GM19452 (cell line): ENCODE data around the gene STMND1.

ENCODE experiments used
- ATAC-seq: cut with Tn5 transposase; IDR thresholded peaks from one replicate; pipeline ENCODE4 v1.9.1; 2021; ENCODE audit not compliant: unreplicated experiment

The STMND1 gene

GRCh38 chr6:17157617-17158016 lies 55.8 kb downstream of the STMND1 start:
- ATAC-seq, result no peak

DNA sequence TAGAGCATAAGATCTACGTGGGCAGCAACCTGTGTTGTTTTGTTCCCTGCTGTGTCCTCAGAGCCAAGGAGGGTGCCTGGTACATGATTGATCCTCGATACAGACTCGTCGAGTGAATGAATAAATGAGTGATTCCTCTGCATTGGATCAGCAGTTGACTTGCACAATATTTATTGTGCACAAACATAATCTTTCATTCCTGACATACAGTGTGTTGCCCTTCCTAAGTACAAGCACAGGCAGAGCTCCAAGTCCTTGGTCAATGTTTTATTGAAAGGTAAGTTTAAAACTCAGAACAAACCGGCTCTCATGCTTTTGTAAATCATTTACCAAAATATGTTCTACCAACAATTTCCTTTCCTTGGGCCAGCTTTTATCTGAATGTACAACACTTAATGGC lies 57.4 kb downstream of the STMND1 start:
- no peak for ATAC-seq

GRCh38 chr6:17161076-17161475 lies 59.2 kb downstream of the STMND1 start:
- ATAC-seq, result no peak

DNA sequence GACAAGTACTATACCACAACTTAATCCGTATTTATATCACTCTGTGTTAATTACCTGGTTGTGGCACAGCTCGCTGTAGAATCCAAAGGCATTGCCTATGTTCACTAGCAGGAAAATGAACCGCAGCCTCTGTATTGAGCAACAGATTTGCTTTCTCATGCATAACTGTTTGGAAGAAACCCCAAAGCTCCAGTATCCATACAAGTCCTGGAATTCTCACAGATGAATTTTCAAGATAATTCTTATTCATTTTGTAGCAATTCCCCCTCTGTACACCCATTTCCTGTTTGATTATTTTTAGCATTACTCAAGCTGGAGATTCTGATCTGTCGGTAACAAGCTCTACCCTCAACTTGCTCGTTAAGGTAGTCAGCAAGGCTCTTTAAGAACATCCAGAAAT lies 63.5 kb downstream of the STMND1 start:
- ATAC-seq, result no peak

DNA sequence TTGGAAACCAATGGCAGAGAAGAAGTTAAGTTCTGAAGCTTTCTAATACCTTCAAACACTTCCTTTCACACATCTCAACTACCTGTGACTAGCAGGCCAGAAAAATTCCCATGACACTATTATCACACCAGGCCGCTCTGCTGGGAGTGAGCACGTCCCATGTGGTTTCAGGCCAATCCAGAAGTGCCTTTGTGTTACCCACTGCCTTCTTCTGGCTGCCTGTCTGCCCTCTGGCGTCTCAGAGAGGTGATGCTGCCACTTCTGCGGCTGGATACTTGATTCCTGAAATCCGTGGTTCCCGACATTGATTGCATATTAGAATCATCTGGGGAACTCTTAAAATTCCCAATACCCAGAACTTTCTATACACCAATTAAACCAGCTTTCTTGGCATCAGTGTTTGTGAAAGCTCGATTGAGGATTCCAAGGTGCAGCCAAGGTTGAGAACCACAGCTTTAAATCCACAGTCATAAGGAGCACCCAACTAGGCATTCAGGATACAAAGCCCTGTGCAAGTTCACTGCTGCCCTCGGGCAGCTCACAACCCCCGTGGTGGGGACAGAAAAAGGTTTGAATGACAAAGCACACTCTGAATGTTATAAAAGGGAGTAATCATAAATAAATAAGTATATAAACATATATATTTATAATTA lies 65.6 kb downstream of the STMND1 start:
- ATAC-seq, result no peak

DNA sequence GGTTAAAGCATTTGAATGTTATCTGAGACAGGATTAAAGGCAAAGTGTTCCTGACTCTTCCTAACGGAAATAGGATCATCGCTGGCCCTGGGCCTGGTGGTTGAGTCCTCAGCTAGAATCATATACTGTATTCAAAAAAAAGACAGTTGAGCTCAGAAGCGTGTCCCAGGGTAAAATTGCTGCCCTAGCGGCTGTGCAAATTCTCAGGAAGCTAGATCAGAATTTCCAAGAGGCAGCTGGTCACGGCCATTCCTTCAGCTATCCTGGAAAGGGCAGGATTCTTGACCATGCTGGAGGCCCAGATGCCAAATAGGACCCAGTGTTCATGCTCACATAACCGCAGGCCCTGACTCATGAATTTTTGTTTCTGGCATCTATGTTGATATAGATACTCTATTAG lies 67.4 kb downstream of the STMND1 start:
- ATAC-seq, result no peak

DNA sequence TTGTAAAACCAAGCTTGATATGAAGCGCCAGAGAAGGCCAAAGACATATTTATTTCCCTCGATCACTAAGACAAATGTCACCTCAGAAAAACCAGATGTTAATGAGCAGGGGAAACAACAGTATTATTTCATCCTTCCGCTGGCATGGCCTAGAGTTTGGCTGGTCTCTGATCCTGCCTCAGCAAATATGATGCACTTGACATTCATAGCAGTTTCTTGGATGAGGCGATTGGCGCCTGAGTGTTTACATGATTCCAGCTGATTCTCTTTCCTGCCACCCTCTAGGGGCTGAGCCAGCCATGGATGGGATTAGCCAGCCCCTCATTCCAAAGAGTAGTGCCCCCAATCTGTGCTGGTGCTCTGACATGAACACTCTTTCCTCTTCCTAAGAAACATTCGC lies 67.9 kb downstream of the STMND1 start:
- ATAC-seq, result no peak

GRCh38 chr6:17172836-17173470 lies 71.1 kb downstream of the STMND1 start:
- ATAC-seq, result no peak

DNA sequence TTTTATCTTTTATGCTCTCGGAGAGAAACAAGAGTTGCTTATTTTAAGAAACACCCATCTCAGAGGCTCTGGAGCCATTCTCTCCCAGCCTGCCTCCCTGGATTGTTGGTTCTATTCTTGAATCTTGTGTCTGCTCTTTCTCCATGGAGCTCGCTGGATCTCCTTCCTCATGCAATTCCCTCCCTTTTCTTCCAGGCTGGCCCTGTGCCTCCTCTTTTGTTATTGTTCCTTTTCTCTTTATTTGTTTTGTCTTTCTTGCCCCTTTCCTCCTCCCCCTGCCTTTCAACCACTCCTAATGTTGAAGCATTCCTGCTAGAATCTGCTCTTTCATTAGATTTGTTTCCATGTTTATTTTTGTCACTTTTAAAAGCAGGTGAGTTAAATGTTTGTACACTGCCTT lies 76.5 kb downstream of the STMND1 start:
- ATAC-seq, result no peak

GRCh38 chr6:17178754-17179529 lies 77.1 kb downstream of the STMND1 start:
- no peak for ATAC-seq

DNA sequence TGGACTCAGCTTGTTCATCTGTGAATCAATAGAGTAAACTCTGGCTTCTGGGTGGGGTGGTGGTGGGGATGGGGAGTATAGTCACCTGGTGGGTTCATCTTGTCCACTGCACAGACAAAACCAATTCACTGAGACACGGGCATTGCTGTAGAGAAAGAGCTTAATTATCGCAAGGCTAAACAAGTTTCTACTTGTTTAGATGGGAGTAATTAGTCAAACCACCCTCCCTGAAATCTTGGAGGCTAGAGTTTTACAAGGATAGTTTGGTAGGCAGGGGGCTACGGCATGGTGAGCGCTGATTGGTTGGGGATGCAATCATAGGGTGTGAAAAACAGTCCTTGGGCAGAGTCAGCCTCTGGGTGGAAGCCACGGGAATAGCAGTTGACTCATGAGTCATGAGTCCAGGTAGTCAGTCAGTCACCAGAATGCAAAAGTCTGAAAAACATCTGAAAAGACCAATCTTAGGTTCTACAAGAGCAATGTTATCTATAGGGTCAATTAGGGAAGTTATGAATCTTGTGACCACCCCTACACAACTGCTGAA lies 77.8 kb downstream of the STMND1 start:
- no peak for ATAC-seq
